ENCODE data around the gene DNM2.

- TF ChIP-seq SPI1 (IDR thresholded peaks at IDR 0.05; ENCODE audit: borderline replicate concordance, low read depth, low read length), result no peak
- no peak for TF ChIP-seq DMBX1 (CRISPR knock-in tag; IDR thresholded peaks at IDR 0.05; ENCODE audit: borderline replicate concordance)
- TF ChIP-seq POLR2A (conservative IDR thresholded peaks at IDR 0.05), result no peak
- TF ChIP-seq ATF3 (IDR thresholded peaks at IDR 0.05), result no peak
- no peak for TF ChIP-seq ATF3 (CRISPR knock-in tag; conservative IDR thresholded peaks at IDR 0.05)
- no peak for TF ChIP-seq ZNF384 (IDR thresholded peaks at IDR 0.05; ENCODE audit: low read depth, low read length)
- TF ChIP-seq ADNP (tag; IDR thresholded peaks at IDR 0.05), result no peak
- no peak for TF ChIP-seq ARNT (IDR thresholded peaks at IDR 0.05)
- TF ChIP-seq PBX2 (CRISPR knock-in tag; IDR thresholded peaks at IDR 0.05; ENCODE audit: low read depth), result no peak
- TF ChIP-seq PBX2 (tag; conservative IDR thresholded peaks at IDR 0.05; ENCODE audit: low read depth), result no peak
- no peak for TF ChIP-seq E2F1 (CRISPR knock-in tag; IDR thresholded peaks at IDR 0.05)
These were observed 13.1 kb downstream of the DNM2 start for GRCh38 chr19:10730932-10731331.
